Karpas-422 (cell line): ENCODE results near the gene IL16. TPM values are rescaled to one million over a fixed set of nuclear protein-coding genes. Genes with fewer than 3 reads are reported as not detected.
"Not testable (repeated sequence)": the region's sequence is repeated elsewhere in the genome, so short reads cannot be mapped to it uniquely, and the experiment has no call there.

ENCODE experiments used
- DNase-seq: peaks from one replicate; pipeline ENCODE4 v3.0.0-alpha.2; 2015
- H2AFZ ChIP-seq: fragments of 200-600 bp; sonication (generic); 2 replicates; pipeline ENCODE4 v1.6.1; 2014; ENCODE audit warnings: antibody characterized with exemption, low read length, mixed read lengths
- H3K27ac ChIP-seq: fragments of 200-600 bp; sonication (generic); 2 replicates; pipeline ENCODE4 v1.5.1; 2014; ENCODE audit warnings: mild to moderate bottlenecking, low read length, moderate library complexity
- H3K27me3 ChIP-seq: fragments of 200-600 bp; sonication (generic); 2 replicates; pipeline ENCODE4 v1.6.1; 2014; ENCODE audit warnings: low read length, mixed read lengths
- H3K36me3 ChIP-seq: fragments of 200-600 bp; sonication (generic); 2 replicates; pipeline ENCODE4 v1.6.1; 2014; ENCODE audit warnings: low read length, mixed read lengths; ENCODE audit not compliant: insufficient read depth
- H3K4me1 ChIP-seq: fragments of 200-600 bp; sonication (generic); 2 replicates; pipeline ENCODE4 v1.6.1; 2014; ENCODE audit warnings: mild to moderate bottlenecking, low read length, mixed read lengths
- H3K4me2 ChIP-seq: fragments of 200-600 bp; sonication (generic); 2 replicates; pipeline ENCODE4 v1.6.1; 2014; ENCODE audit warnings: low read length, low read depth, mild to moderate bottlenecking; ENCODE audit not compliant: poor library complexity, severe bottlenecking
- H3K4me3 ChIP-seq: fragments of 200-600 bp; sonication (generic); 2 replicates; pipeline ENCODE4 v1.5.1; 2014; ENCODE audit warnings: mild to moderate bottlenecking, antibody characterized with exemption, low read length, mixed read lengths
- H3K79me2 ChIP-seq: fragments of 200-600 bp; sonication (generic); 2 replicates; pipeline ENCODE4 v1.6.1; 2014; ENCODE audit warnings: mild to moderate bottlenecking, low read length, mixed read lengths
- H3K9ac ChIP-seq: fragments of 200-600 bp; sonication (generic); 2 replicates; pipeline ENCODE4 v1.6.0; 2014; ENCODE audit warnings: low read length
- H3K9me2 ChIP-seq: fragments of 200-600 bp; sonication (generic), shearing (Covaris generic); replicated peaks from 2 replicates; pipeline ENCODE4 v1.6.0; 2014; ENCODE audit warnings: mild to moderate bottlenecking, low read length, moderate library complexity; ENCODE audit not compliant: insufficient read depth
- H3K9me3 ChIP-seq: fragments of 300-700, 200-600 bp; sonication (generic); 2 replicates; pipeline ENCODE4 v1.6.1; 2014; ENCODE audit warnings: low read length, mixed read lengths
- H4K20me1 ChIP-seq: fragments of 200-600 bp; sonication (generic); 2 replicates; pipeline ENCODE4 v1.6.1; 2014; ENCODE audit warnings: mild to moderate bottlenecking, antibody characterized with exemption, low read length, low read depth; ENCODE audit not compliant: insufficient read depth
- total RNA-seq: library from RNA; depleted of rRNA; stranded (reverse); fragments of >200 nt; shearing (Covaris generic); gene quantifications from 2 replicates; pipeline ENCODE4 v1.2.3, GENCODE V29; 2014; ENCODE audit warnings: low replicate concordance

Gene IL16
- total RNA-seq, 1 experiment from 2014 or later, result 3.3 TPM

- Histone ChIP-seq H3K9ac (no peak overlapping the region), H3K9me2 (no peaks in the 10 kb centered on the region), H3K4me3 (no peak overlapping the region), H3K27me3 (no peaks in the 10 kb centered on the region), H3K36me3 (no peaks in the 10 kb centered on the region), H3K4me2 (no peak overlapping the region), H3K27ac (no peak overlapping the region), H3K9me3 (no peaks in the 10 kb centered on the region), H3K79me2 (no peaks in the 10 kb centered on the region), H2AFZ (no peak overlapping the region), H3K4me1 (no peaks in the 10 kb centered on the region), H4K20me1 (no peaks in the 10 kb centered on the region)
- no peak for DNase-seq
Observed at GRCh38 chr15:81339321-81339720, 142.6 kb downstream of the IL16 start.

- Histone ChIP-seq H3K9me3 (no peaks in the 10 kb centered on the region), H3K27ac (no peak overlapping the region), H3K27me3 (no peaks in the 10 kb centered on the region), H3K9ac (no peak overlapping the region), H3K9me2 (no peaks in the 10 kb centered on the region), H3K4me1 (no peaks in the 10 kb centered on the region), H3K4me2 (no peak overlapping the region), H3K4me3 (no peak overlapping the region), H3K79me2 (no peaks in the 10 kb centered on the region), H3K36me3 (no peaks in the 10 kb centered on the region), H4K20me1 (no peaks in the 10 kb centered on the region), H2AFZ (no peak overlapping the region)
- DNase-seq, result no peak
Observed at GRCh38 chr15:81339851-81340250, 143.2 kb downstream of the IL16 start.

GRCh38 chr15:81341351-81341750, 144.7 kb downstream of the IL16 start:
- Histone ChIP-seq H3K4me3 (no peak overlapping the region), H3K9ac (no peak overlapping the region), H3K9me2 (no peaks in the 10 kb centered on the region), H2AFZ (no peak overlapping the region), H4K20me1 (no peaks in the 10 kb centered on the region), H3K27ac (no peak overlapping the region), H3K27me3 (no peaks in the 10 kb centered on the region), H3K36me3 (no peaks in the 10 kb centered on the region), H3K4me1 (no peaks in the 10 kb centered on the region), H3K9me3 (no peaks in the 10 kb centered on the region), H3K4me2 (no peak overlapping the region), H3K79me2 (no peaks in the 10 kb centered on the region)
- DNase-seq, result no peak

GRCh38 chr15:81343371-81343770, 146.7 kb downstream of the IL16 start:
- no peaks in the 10 kb centered on the region for H3K9me2 ChIP-seq
- H3K9ac ChIP-seq, result no peak overlapping the region
- H2AFZ ChIP-seq, result no peak overlapping the region
- no peak overlapping the region for H3K4me2 ChIP-seq
- no peaks in the 10 kb centered on the region for H3K9me3 ChIP-seq
- DNase-seq, result no peak
- H3K79me2 ChIP-seq, result no peaks in the 10 kb centered on the region
- no peaks in the 10 kb centered on the region for H3K4me1 ChIP-seq
- H4K20me1 ChIP-seq, result no peaks in the 10 kb centered on the region
- H3K36me3 ChIP-seq, result no peaks in the 10 kb centered on the region
- H3K27me3 ChIP-seq, result no peaks in the 10 kb centered on the region
- no peak overlapping the region for H3K4me3 ChIP-seq
- H3K27ac ChIP-seq, result no peak overlapping the region

- no peak overlapping the region for H3K4me3 ChIP-seq
Observed at GRCh38 chr15:81346611-81347010, 149.9 kb downstream of the IL16 start.

GRCh38 chr15:81347910-81348309, 151.2 kb downstream of the IL16 start:
- Histone ChIP-seq H3K9me3 (no peaks in the 10 kb centered on the region), H3K4me2 (no peak overlapping the region), H3K9ac (no peak overlapping the region), H3K27me3 (no peaks in the 10 kb centered on the region), H3K4me3 (no peak overlapping the region), H3K79me2 (no peaks in the 10 kb centered on the region), H3K4me1 (no peaks in the 10 kb centered on the region), H4K20me1 (no peaks in the 10 kb centered on the region), H3K36me3 (no peaks in the 10 kb centered on the region), H2AFZ (no peak overlapping the region), H3K9me2 (no peaks in the 10 kb centered on the region), H3K27ac (no peak overlapping the region)
- DNase-seq, result no peak

More at GRCh38 chr15:81346611-81347010, 149.9 kb downstream of the IL16 start:
- no peaks in the 10 kb centered on the region for H3K79me2 ChIP-seq
- H4K20me1 ChIP-seq, result no peaks in the 10 kb centered on the region
- H3K9ac ChIP-seq, result no peak overlapping the region
- H3K9me3 ChIP-seq, result no peaks in the 10 kb centered on the region
- no peak overlapping the region for H3K4me2 ChIP-seq
- no peak overlapping the region for H3K27ac ChIP-seq
- H3K9me2 ChIP-seq, result no peaks in the 10 kb centered on the region
- no peaks in the 10 kb centered on the region for H3K27me3 ChIP-seq
- no peaks in the 10 kb centered on the region for H3K36me3 ChIP-seq
- H2AFZ ChIP-seq, result no peak overlapping the region
- no peaks in the 10 kb centered on the region for H3K4me1 ChIP-seq
- no peak for DNase-seq

- H4K20me1 ChIP-seq, result not testable (repeated sequence)
Observed at GRCh38 chr15:81348691-81349090, 152.0 kb downstream of the IL16 start.

GRCh38 chr15:81349271-81349670, 152.6 kb downstream of the IL16 start:
- Histone ChIP-seq H3K79me2 (no peaks in the 10 kb centered on the region), H3K4me2 (no peak overlapping the region), H3K27ac (no peak overlapping the region)

More at GRCh38 chr15:81348691-81349090, 152.0 kb downstream of the IL16 start:
- H3K9me3 ChIP-seq, H3K9ac ChIP-seq, H3K79me2 ChIP-seq, DNase-seq, H3K27me3 ChIP-seq, H3K4me3 ChIP-seq, H2AFZ ChIP-seq, H3K4me2 ChIP-seq, H3K4me1 ChIP-seq, H3K36me3 ChIP-seq, H3K27ac ChIP-seq, H3K9me2 ChIP-seq: not testable (repeated sequence)

GRCh38 chr15:81351651-81352050, 155.0 kb downstream of the IL16 start:
- Histone ChIP-seq H3K27ac (no peak overlapping the region), H4K20me1 (no peaks in the 10 kb centered on the region), H3K9ac (no peak overlapping the region), H3K9me3 (no peaks in the 10 kb centered on the region), H3K27me3 (no peaks in the 10 kb centered on the region), H2AFZ (no peak overlapping the region), H3K4me1 (no peaks in the 10 kb centered on the region), H3K36me3 (no peaks in the 10 kb centered on the region), H3K79me2 (no peaks in the 10 kb centered on the region), H3K4me2 (no peak overlapping the region), H3K4me3 (no peak overlapping the region), H3K9me2 (no peaks in the 10 kb centered on the region)
- no peak for DNase-seq

More at GRCh38 chr15:81349271-81349670, 152.6 kb downstream of the IL16 start:
- Histone ChIP-seq H3K4me1 (no peaks in the 10 kb centered on the region), H3K27me3 (no peaks in the 10 kb centered on the region), H3K9me3 (no peaks in the 10 kb centered on the region), H3K9me2 (no peaks in the 10 kb centered on the region), H3K4me3 (no peak overlapping the region), H2AFZ (no peak overlapping the region), H4K20me1 (no peaks in the 10 kb centered on the region), H3K36me3 (no peaks in the 10 kb centered on the region), H3K9ac (no peak overlapping the region)
- DNase-seq, result no peak
